NCI-H226 (cell line): ENCODE data around the gene AATK.

ENCODE experiments used
- DNase-seq: peaks from one replicate; pipeline ENCODE4 v3.0.0-alpha.2; 2015

Gene AATK

DNA sequence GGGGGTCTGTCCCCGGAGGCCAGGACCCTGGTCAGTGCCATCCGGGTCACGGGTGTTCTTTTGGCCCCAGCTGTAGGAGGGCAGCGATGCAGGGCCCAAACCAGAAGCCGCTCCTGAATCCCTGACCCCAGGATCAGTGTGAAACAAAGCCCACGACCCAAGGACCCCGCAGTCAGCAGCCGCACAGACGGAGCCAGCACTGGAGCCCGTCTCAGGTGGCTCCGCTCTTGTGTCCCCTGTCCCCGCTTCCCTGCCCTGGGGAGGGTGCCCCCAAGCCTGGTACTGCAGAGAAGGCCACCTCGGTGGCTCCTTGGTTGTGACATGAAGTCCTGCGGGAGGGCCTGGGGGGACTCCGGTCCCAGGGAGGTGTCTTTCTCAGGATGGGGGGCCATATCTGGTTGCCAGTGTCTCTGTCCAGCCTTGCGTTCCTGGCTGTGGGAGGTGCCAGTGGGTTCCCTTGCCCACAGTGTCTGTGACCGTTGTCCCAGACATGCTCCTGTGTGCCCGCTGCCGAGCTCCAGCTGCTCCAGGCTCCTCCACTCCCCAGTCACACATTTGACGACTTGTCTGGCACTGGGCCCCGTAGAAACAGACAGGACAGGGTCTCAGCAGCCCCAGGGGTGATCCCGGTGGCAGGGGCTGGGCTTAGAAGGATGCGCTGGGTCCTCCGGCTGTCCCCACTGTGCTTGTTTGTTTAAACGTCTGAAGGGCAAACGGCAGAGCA, 97.4 kb downstream of the AATK start:
- no peak for DNase-seq

DNA sequence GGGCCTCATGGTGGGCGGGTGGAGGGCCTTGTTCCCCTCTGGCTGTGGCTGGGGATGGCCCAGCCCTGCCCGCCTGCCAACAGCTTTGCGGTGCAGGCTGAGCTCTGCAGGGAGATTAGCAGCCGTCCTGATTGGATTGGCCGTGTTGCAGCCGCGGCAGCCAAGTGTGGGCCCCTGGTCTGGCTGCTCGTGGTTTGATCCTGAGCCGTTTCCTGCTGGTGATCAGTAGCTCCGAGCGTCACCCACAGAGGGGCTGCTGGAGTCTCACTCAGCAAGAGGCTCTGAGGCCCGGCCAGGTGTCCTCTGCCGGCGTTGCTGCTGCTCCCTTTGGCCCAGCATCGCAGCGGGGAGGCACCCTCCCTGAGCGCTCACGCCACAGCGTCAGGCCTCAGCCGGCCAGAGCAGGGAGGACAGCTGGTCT, 98.6 kb downstream of the AATK start:
- no peak for DNase-seq
